Spleen (tissue), 11 donors: ENCODE measurements around the gene AHNAK. TPM values are rescaled to one million over a fixed set of nuclear protein-coding genes. Genes with fewer than 3 reads are reported as not detected.
"Not testable (repeated sequence)": the region's sequence is repeated elsewhere in the genome, so short reads cannot be mapped to it uniquely, and the experiment has no call there.

Experiments used
- DNase-seq: peaks from one replicate; pipeline ENCODE4 v3.0.0-alpha.2; 2020
- H3K27ac ChIP-seq, 8 donors: fragments of 200-600 bp; sonication (generic) in 7 of 8; 1 replicate in 4 of 8; 2 replicates in 4 of 8; pipeline versions ENCODE4 v1.5.0 to v1.8.0; 2016 to 2021; ENCODE audit warnings: inconsistent platforms in 4 of 8, mild to moderate bottlenecking in 4 of 8, moderate library complexity in 1 of 8
- H3K27me3 ChIP-seq, 7 donors: fragments of 200-600 bp; sonication (generic) in 6 of 7; replicated peaks in 1 of 7; 1 replicate in 4 of 7; 2 replicates in 3 of 7; pipeline versions ENCODE4 v1.5.0 to v1.8.0; 2016 to 2021; ENCODE audit warnings: inconsistent platforms in 3 of 7, mild to moderate bottlenecking in 1 of 7
- H3K36me3 ChIP-seq, 6 donors: fragments of 200-600 bp; sonication (generic) in 5 of 6; 1 replicate in 4 of 6; 2 replicates in 2 of 6; pipeline versions ENCODE4 v1.5.0 to v1.8.0; 2016 to 2021; ENCODE audit warnings: inconsistent platforms in 2 of 6
- H3K4me1 ChIP-seq, 6 donors: fragments of 200-600 bp; sonication (generic) in 5 of 6; 1 replicate in 3 of 6; 2 replicates in 3 of 6; pipeline versions ENCODE4 v1.5.0 to v1.8.0; 2016 to 2021; ENCODE audit warnings: inconsistent platforms in 3 of 6
- H3K4me3 ChIP-seq, 8 donors: fragments of 200-600 bp; sonication (generic) in 7 of 8; 1 replicate in 4 of 8; 2 replicates in 4 of 8; pipeline versions ENCODE4 v1.5.0 to v1.8.0; 2016 to 2021; ENCODE audit warnings: inconsistent platforms in 4 of 8, mild to moderate bottlenecking in 4 of 8, moderate library complexity in 2 of 8
- H3K9me3 ChIP-seq, 8 donors: fragments of 200-600 bp; sonication (generic) in 7 of 8; 1 replicate in 4 of 8; 2 replicates in 4 of 8; pipeline versions ENCODE4 v1.5.0 to v1.8.0; 2016 to 2021; ENCODE audit warnings: inconsistent platforms in 4 of 8
- POLR2A ChIP-seq, 3 donors: fragments of 450-650 bp; IDR thresholded peaks; one replicate each; pipeline ENCODE4 v1.5.1; 2017; ENCODE audit warnings: antibody characterized with exemption in 3 of 3, mild to moderate bottlenecking in 1 of 3
- POLR2AphosphoS5 ChIP-seq, 3 donors: sonication (generic); formaldehyde crosslinking; IDR thresholded peaks; one replicate each; pipeline ENCODE4 v1.5.1; 2017; ENCODE audit warnings: antibody characterized with exemption in 3 of 3
- WGBS, 5 donors: extraction: QIAGEN DNeasy Blood & Tissue Kit in 3 of 5; methylation state at CpG; one replicate each; pipeline versions ENCODE4 v1.1.5 to v1.1.7; 2013 to 2018; 5-methylcytosine and 5-hydroxymethylcytosine counted together
- intact Hi-C: fragments of 100-400 bp; cut with DNase I; formaldehyde crosslinking; loops from one replicate; pipeline ENCODE4 v1.15.0; 2023; ENCODE audit warnings: low total_unique reads
- polyA plus RNA-seq, 3 donors: library from polyadenylated mRNA; stranded (reverse); fragments of 200-250 nt; gene quantifications; one replicate each; pipeline ENCODE4 v1.2.1, GENCODE V29; 2013
- total RNA-seq, 7 donors: library from RNA; depleted of rRNA in 3 of 7; stranded (reverse); fragments of >200 nt in 3 of 7; fragmentation: NEBNext Ultra II Directional in 4 of 7; extraction: Animal tissue kit (Norgen Biotek cat#: 25700) in 4 of 7; gene quantifications; one replicate each; pipeline versions ENCODE4 v1.1.0 to v1.2.1, GENCODE V29; 2016 to 2021
- TF ChIP-seq, protein P1 (sequence below), 11 experiments: fragments of 200-600 bp in 7 of 11; fragments of 450-650 bp in 4 of 11; sonication (generic) in 4 of 11; IDR thresholded peaks in 8 of 11; conservative IDR thresholded peaks in 3 of 11; 1 replicate in 7 of 11; 2 replicates in 4 of 11; pipeline versions ENCODE4 v1.4.0 to v1.8.0; 2016 to 2021; ENCODE audit warnings: antibody characterized with exemption in 11 of 11, inconsistent platforms in 4 of 11, mild to moderate bottlenecking in 1 of 11
- donor health status: healthy with polysubstance abuse.
- donor health status: DM: no; HTN: no; CAD: no; lungs with moderate emphysema.
- donor health status: DM: no; HTN: no; CAD: no.
- donor health status: Bipolar disorder and iron deficiency.
- donor health status: healthy.
- donor health status: DM: no; HTN: no; CAD: no.
- donor health status: DM: yes; HTN: yes; CAD: no.

The AHNAK gene
- total and polyA plus RNA-seq, 10 donors: 11.8 to 370 (median 259) TPM

DNA sequence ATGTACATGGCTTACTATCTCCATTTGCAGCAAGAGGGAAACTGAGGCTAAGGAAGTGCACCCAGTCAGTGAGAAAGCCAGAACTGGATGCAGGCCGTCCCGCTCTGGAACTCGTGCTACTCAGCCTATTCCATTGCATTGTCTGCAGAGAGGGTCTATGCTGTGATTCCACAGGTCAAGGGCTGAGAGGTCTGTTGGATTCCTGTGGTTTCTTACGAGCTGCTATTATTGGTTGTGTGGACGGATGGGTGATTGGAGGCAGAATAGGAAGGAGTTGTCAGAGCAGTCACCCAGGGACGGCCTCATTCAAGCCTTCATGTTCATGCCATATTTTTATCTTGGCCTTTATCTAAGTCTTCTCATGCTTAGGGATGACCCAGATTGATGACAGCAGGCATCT, 94.3 kb downstream of the AHNAK start:
- no peaks in the 10 kb centered on the region for H3K36me3 ChIP-seq
- H3K27me3 ChIP-seq: no peaks in the 10 kb centered on the region
- no peak overlapping the region for H3K4me3 ChIP-seq
- WGBS, 5 donors: 83 to 88% (median 87%) methylated on average over 6 of the region's 6 CpGs
- DNase-seq: no peak
- H3K9me3 ChIP-seq: peaks cover 0 to 7% (median 0%) of the 10 kb centered on the region in 8 donors
- H3K4me1 ChIP-seq: no peaks in the 10 kb centered on the region
- H3K27ac ChIP-seq: no peak overlapping the region
- intact Hi-C loops: no loop called here
- TF ChIP-seq, protein P1, sequence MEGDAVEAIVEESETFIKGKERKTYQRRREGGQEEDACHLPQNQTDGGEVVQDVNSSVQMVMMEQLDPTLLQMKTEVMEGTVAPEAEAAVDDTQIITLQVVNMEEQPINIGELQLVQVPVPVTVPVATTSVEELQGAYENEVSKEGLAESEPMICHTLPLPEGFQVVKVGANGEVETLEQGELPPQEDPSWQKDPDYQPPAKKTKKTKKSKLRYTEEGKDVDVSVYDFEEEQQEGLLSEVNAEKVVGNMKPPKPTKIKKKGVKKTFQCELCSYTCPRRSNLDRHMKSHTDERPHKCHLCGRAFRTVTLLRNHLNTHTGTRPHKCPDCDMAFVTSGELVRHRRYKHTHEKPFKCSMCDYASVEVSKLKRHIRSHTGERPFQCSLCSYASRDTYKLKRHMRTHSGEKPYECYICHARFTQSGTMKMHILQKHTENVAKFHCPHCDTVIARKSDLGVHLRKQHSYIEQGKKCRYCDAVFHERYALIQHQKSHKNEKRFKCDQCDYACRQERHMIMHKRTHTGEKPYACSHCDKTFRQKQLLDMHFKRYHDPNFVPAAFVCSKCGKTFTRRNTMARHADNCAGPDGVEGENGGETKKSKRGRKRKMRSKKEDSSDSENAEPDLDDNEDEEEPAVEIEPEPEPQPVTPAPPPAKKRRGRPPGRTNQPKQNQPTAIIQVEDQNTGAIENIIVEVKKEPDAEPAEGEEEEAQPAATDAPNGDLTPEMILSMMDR (IDR thresholded peaks at IDR 0.05 in 8 of 11, conservative IDR thresholded peaks at IDR 0.05 in 3 of 11): no peak
- TF ChIP-seq POLR2A (IDR thresholded peaks at IDR 0.05) (no peak), POLR2AphosphoS5 (IDR thresholded peaks at IDR 0.05) (no peak)

- H3K4me1 ChIP-seq: no peaks in the 10 kb centered on the region
- WGBS, 5 donors: 89 to 97% (median 94%) methylated on average over 8 of the region's 8 CpGs
- peaks cover 0 to 4% (median 0%) of the 10 kb centered on the region in 7 donors for H3K27me3 ChIP-seq
- TF ChIP-seq, protein P1 (IDR thresholded peaks at IDR 0.05 in 8 of 11, conservative IDR thresholded peaks at IDR 0.05 in 3 of 11): no peak
- no peak for TF ChIP-seq POLR2AphosphoS5 (IDR thresholded peaks at IDR 0.05)
- no peak for TF ChIP-seq POLR2A (IDR thresholded peaks at IDR 0.05)
- no peak overlapping the region for H3K27ac ChIP-seq
- peaks cover 0 to 7% (median 0%) of the 10 kb centered on the region in 8 donors for H3K9me3 ChIP-seq
- intact Hi-C loops: no loop called here
- no peaks in the 10 kb centered on the region for H3K36me3 ChIP-seq
- no peak for DNase-seq
- H3K4me3 ChIP-seq: no peak overlapping the region
Observed at GRCh38 chr11:62451241-62451621, 95.4 kb downstream of the AHNAK start.

GRCh38 chr11:62450543-62451240, 95.9 kb downstream of the AHNAK start:
- TF ChIP-seq, protein P1 (IDR thresholded peaks at IDR 0.05 in 8 of 11, conservative IDR thresholded peaks at IDR 0.05 in 3 of 11): no peak
- TF ChIP-seq POLR2A (IDR thresholded peaks at IDR 0.05): no peak
- TF ChIP-seq POLR2AphosphoS5 (IDR thresholded peaks at IDR 0.05): no peak
- H3K9me3 ChIP-seq: peaks cover 0 to 3% (median 0%) of the 10 kb centered on the region in 8 donors
- DNase-seq: no peak
- 77 to 90% (median 83%) methylated on average over 15 of the region's 15 CpGs for WGBS, 5 donors
- no peak overlapping the region for H3K4me3 ChIP-seq
- H3K27me3 ChIP-seq: peaks cover 0 to 9% (median 0%) of the 10 kb centered on the region in 7 donors
- H3K4me1 ChIP-seq: peaks cover 0 to 5% (median 0%) of the 10 kb centered on the region in 6 donors
- H3K36me3 ChIP-seq: no peaks in the 10 kb centered on the region
- H3K27ac ChIP-seq: no peak overlapping the region
- intact Hi-C loops: no loop called here

- H3K27me3 ChIP-seq: peaks cover 0 to 10% (median 0%) of the 10 kb centered on the region in 7 donors
- peaks cover 0 to 13% (median 4%) of the 10 kb centered on the region in 6 donors for H3K4me1 ChIP-seq
- H3K9me3 ChIP-seq, H3K4me3 ChIP-seq, DNase-seq, intact Hi-C loops, H3K36me3 ChIP-seq, H3K27ac ChIP-seq: not testable (repeated sequence)
- WGBS, 5 donors: 77 to 90% (median 87%) methylated on average over 7 of the region's 7 CpGs
Observed at GRCh38 chr11:62449912-62450311, 96.7 kb downstream of the AHNAK start.
